GM19463 (cell line): Measurements from ENCODE around the gene ADAMTSL5.
"Not testable (repeated sequence)": the region's sequence is repeated elsewhere in the genome, so short reads cannot be mapped to it uniquely, and the experiment has no call there.

Source experiments
- ATAC-seq: cut with Tn5 transposase; IDR thresholded peaks from one replicate; pipeline ENCODE4 v1.9.1; 2021; ENCODE audit warnings: mild to moderate bottlenecking, moderate library complexity; ENCODE audit not compliant: unreplicated experiment

ADAMTSL5 gene, protein sequence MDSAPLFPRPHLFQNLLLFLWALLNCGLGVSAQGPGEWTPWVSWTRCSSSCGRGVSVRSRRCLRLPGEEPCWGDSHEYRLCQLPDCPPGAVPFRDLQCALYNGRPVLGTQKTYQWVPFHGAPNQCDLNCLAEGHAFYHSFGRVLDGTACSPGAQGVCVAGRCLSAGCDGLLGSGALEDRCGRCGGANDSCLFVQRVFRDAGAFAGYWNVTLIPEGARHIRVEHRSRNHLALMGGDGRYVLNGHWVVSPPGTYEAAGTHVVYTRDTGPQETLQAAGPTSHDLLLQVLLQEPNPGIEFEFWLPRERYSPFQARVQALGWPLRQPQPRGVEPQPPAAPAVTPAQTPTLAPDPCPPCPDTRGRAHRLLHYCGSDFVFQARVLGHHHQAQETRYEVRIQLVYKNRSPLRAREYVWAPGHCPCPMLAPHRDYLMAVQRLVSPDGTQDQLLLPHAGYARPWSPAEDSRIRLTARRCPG

DNA sequence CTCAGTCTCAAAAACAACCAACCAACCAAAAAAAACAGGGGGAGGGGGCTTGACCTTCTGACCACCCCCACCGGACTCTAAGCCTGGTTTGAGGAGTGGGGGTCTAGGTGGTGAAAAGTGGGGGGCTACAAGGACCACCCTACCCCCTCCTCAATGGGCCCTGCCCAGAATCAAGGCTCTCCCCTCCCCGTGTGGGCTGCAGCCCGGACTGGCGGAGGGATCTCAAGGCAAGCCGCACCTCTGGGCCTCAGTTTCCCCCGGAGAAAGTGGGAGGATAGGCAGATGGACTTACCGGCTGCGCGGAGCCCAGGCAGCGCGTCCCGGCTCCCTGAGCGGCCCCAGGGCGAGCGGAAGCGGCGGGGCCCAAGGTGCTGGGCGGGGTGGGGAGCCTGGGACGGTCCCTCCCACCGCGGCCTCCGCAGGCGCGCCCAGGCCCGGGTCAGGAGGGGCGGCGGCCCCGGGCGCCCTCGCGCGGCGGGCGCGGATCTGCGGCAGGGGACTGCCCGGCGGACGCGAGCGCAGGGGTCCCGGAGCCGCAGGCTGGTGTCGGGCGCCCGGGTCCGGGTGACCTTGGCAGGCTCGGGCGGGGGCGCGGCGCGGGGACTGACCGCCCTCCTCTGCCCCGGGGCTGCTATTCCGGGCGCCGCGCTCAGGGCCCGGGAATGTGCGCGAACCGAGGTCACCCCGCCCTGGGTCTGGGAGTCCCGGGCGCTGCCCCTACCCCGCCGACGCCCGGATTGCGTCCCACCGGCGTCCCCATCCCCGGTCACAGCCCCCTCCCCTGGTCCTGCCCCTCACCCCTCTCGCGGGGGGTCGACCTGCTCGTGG, at the start of gene ADAMTSL5:
Gene ADAMTSL5 (minus strand): TSS at position 349 of the 828 bp plus-strand sequence. CDS start 2,076 bp downstream, outside the sequence.
- ATAC-seq = no peak

DNA sequence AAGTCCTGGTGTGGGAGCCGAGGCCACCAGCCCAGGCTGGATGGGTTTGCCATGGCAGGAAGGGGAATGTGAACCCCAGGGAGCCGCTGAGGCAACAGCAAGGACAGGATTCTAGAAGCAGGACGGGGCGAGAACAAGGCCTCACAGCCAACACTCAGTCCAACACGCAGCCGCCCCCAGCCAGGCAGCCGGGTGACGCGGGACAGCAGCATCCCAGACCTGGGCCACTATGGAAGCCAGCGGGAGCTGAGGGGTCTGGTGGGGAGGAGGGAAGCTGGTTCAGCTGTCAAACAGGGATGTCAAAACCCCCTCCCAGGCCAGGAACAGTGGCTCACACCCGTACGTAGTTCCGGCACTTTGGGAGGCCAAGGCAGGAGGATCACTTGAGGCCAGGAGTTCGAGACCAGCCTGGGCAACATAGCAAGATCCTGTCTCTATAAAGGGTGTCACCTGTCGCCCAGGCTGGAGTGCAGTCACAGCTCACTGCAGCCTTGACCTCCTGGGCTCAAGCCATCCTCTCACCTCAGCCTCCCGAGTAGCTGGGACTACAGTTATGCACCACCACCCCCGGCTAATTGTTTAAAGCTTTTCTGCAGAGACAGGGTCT, 48.5 kb upstream of the ADAMTSL5 start:
- ATAC-seq = no peak

DNA sequence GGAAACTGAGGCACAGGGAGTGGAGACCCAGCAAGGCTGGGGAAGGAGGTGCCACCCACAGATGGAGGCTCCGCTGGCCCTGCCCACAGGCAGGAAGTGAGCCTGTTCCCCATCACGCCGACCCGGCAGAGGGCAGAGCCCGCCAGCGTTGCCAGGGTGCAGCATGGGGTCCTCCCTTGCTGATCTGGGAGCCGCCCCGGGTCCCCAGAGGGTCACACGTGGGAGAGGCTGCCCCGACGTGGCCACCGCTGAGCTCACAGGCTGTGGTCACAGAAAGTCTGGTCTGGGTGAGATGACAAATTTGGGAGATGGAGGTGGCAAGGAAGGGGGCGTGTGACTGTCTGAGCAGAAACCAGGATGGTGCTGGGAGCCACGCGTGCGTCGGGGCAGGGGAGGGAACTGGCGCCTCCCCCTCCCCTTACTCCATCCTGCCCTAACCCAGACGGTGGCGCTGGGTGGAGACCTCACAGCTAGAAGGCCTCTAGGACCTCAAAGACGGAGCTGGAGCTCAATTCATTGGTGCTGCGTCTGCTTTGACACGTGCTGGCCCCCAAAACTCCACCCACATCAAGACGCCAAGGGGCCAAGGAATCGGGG, 47.6 kb upstream of the ADAMTSL5 start:
- ATAC-seq = no peak

DNA sequence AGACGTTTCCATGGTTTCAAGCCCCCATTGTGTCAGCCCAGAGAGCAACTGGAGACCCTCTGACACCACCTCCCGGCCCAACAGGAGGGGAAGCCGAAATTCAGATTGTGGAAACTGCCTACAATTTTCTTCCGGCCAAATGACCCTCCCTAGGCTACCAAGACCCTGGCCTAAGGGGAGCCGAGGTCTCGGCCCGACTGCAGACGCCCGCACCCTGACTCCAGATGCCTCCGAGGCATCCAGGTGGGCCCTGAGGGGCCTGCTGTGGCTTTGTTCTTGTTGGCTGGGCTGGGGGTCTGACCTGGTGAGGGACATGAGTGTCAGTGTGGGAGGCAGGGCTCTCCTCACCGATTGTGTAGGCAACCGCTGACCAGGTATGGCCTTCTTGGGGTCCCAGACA, 45.7 kb upstream of the ADAMTSL5 start:
- no peak for ATAC-seq

DNA sequence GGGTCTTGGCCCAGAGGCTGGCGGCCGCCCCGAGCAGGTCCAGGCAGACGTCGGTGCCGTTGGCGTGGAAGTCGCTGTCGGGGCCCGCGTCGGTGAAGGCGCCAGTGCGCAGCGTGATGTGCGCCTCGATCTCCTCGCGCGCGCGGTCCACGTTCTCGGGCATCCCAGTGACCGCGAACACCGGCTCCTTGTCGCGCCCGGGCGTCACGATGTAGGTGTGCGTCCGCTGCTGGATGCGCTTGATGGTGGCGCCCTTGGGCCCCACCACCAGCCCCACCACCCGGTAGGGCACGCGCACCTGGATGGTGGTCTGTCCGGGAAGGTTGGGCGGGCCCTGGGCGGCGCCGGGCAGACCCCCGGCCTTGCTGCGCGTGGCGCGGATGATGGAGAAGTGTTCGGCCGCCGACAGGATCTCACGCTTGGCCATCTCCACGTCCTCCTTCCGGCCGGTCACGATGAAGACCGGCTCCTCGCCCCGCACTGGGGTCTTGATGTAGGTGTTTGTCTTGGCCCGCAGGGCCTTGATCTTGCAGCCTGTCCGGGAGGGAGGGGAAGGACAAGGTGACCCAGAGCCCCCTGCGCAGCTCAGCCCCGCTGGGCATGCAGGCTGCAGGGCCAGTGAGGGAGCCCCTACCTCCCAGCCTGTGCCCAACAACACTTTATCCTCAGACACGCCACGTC, 43.7 kb upstream of the ADAMTSL5 start:
- ATAC-seq = no peak

DNA sequence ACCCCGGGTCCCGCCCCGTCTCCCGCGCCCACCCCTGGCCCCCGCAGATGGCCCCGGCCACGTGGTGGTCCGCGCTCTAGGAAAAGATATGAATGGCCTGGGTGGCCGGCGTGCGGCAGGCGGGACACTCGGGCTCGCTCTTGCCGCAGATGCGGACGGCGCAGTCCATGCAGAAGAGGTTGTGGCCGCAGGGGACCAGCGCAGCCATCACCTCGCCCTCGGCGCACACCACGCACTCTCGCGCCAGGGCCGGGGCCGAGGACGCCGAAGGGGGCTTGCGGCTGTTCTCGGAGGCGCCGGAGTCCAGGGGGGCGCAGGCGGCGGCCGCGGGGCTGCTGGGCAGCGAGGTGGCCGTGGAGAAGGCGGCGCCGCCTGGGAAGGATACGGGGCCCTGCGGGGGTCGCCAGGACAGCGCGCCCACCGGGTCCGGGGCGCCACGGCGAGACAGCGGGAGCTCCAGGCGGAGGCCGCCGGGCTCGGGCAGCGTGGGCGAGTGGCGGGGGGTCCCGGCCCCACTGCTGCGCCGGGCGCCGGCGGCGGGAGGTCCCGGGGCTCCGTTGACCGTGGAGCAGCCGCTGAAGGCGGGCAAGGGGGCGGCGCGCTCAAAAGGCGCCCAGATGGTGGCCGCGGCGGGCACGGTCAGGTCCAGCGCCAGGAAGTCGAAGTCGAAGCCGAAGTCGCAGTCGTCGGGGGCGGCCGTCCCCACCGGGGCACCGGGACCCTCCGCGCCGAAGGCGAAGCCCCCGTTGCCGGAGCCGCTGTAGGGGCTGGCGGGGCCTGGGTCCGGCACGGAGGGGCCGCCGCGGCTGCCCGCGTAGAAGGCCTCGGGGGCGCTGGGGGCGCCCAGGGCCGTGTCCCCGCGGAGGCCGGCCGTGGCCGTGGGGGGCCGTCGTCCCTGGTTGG, 42.9 kb upstream of the ADAMTSL5 start:
- no peak for ATAC-seq

DNA sequence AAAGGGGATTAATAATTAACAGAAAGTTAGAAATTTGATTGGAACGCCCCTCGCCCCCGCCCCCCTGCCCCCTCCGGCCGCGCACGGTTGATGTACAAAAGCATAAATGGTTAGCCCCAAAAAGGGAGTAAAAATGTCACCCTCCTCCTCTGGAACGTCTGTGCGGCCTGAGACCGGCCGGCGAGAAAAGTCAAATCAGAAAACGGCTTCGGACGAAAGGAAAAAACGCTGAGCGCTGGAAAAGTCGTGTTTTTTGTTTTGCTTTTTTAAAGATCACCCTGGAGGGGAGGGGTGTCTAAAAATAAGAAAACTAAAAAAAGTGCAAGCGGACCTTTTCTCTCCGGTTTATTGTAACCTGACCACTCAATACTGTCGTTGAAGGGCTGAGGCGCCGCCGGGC, 42.1 kb upstream of the ADAMTSL5 start:
- no peak for ATAC-seq

DNA sequence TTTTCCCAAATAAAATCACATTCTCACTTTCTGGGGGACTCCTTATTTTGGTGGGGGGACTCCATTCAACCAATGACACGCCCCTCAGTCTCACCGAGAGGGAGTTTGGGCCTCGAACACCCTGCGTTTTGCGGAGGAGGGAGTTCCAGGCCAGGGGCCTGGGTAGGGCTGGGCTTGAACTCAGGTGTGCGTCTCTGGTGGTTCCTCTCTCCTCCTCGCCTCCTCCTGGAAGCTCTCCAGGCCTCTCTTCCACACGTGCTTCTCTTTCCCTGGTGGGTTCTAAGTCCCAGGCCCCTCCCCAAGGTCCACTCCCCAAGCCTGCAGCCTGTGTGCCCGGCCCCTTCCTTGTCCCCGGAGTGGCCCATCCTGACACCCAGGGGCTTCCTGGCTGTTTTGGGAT, 40.6 kb upstream of the ADAMTSL5 start:
- no peak for ATAC-seq

DNA sequence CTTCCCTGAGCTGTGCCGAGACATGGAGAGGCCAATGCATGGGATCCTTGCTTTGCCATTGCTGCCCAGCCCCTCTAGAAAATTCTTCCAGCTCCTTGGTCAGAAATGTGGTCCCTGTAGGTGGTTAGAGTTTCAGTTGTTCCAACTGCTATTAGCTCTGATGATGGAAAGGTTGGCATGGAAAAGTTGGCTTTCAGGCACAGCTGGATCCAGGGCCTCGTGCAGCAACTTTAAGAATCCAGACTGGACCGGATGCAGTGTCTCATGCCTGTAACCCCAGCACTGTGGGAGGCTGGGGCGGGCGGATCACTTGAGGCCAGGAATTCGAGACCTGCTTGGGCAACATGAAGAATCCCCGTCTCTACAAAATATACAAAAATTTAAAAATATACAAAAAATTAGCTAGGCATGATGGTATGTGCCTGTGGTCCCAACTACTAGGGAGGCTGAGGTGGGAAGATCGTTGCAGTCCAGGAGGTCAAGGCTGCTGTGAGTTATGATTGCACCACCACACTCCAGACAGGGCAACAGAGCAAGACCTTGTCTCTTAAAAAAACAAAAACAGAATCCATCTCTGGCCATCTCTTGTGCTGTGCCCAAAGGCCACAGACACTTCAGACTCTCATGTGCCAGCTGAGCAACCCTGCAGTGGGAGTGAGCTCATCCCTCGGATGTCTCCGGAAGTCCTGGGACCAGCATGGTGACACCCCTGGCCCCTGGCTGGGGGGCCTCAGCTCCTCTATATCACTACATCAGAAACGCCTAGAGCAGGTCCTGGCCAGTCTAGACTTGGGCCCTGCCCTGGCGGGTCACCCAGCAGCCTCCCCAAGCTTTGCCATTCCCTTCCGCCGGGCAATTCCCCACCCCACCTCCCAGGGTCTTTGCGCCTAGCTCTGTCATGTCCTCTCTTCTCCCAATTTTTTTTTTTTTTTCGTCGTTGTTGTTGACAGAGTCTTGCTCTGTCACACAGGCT, 38.5 kb upstream of the ADAMTSL5 start:
- ATAC-seq = no peak

DNA sequence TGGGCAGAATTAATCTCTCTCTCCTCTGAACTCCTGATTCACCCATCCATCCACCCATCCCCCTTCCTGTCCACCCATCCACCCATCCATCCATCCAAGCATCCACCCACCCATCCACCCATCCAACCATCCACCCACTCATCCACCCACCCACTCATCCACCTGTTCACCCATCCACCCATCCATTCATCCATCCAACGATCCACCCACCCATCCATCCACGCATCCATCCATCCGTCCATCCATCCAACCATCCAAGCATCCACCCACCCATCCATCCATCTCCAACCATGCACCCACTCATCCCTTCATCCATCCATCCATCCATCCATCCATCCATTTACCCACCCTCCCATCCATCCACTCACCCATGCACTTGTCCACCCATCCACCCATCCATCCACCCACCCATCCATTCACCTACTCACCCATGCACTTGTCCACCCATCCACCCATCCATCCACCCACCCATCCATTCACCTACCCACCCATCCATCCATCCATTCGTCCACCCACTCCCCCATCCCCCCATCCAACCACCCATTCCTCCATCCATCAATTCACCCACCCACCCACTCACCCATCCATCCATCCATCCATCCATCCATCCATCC, 36.6 kb upstream of the ADAMTSL5 start:
- no peak for ATAC-seq

DNA sequence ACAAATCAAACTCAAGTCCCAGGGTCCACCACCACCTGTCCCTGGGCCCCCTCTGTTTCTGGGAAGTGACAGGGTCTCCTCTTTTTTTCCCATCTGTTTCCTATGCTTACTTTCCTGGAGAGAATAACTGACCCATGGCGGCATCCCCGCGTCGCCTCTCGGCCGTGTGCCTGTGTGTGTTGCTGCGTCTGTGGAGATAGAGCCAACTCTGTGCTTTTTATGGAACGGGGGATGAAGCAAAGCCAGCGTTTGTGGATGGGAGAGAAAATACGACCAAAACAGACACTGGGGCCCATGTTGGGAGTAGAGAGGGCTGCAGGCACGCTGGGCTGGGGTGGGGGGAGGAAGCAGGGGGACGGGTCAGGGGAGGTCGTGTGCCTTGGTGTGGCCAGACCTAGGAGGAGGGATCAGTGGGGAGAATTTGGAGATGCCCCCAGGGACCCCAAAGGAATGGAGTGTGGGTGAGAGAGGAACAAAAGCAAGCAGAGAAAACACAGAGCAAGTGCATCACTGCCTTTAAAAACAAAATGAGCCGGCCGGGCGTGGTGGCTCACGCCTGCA, 27.6 kb upstream of the ADAMTSL5 start:
- no peak for ATAC-seq

DNA sequence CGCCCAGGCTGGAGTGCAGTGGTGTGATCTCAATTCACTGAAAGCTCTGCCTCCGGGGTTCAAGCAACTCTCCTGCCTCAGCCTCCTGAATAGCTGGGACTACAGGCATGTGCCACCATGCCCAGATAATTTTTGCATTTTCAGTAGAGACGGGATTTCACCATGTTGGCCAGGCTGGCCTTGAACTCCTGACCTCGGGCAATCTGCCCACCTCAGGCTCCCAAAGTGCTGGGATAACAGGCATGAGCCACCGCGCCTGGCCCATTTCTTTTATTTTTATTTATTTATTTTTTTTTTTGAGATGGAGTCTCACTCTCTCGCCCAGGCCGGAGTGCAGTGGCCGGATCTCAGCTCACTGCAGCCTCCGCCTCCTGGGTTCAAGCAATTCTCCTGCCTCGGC, 26.9 kb upstream of the ADAMTSL5 start:
- ATAC-seq = not testable (repeated sequence)

DNA sequence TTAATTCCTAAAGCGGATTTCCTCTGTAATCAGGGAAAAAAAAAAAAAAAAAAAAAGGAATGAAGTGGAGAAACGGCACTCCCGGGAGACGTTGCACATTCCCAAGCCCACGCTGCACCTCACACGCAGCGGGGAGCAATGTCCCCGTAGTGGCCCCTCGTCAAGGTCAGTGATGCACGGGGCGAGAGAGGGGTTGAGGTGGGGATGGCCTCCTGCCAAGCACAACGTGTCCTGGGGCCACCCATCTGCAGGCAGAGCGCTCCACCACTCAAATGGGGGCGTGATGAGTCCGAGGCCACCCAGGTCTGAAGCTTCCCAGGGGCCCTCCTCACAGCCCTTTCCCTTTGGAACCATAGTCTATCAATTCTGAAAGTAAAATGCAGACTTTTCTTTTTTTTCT, 26.2 kb upstream of the ADAMTSL5 start:
- no peak for ATAC-seq

DNA sequence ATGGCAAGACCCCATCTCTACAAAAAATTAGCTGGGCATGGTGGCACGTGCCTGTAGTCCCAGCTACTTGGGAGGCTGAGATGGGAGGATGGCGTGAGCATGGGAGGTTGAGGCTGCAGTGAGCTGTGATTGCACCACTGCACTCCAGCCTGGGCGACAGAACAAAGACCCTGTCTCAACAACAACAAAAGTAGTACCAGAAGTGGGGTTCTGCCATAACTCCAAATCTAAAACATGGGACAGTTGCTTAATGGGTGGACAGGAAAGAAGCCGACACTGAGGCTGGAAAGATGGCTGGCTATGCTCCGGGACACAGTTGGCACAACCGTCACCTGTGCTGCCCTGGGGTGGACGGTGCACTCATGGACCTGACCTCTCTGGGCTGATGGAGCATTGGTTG, 22.9 kb upstream of the ADAMTSL5 start:
- not testable (repeated sequence) for ATAC-seq

DNA sequence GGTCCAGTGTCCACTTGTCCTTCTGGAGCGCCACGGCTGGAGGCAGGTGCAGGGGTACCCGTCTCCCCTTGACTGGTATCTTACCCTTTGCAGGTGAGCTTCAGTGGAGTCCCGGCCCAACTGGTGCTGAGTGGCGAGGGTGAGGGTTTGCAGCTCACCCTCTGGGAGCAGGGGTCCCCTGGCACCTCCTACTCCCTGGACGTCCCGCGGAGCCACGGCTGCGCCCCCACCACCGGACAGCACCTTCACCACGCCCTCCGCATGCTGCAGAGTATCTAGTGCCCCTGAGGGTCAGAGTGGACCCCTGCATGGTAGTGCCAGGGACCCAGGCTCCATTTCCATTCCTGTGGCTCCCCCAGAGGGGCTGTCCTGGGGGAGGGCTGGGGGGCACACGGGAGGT, 22.2 kb upstream of the ADAMTSL5 start:
- no peak for ATAC-seq

DNA sequence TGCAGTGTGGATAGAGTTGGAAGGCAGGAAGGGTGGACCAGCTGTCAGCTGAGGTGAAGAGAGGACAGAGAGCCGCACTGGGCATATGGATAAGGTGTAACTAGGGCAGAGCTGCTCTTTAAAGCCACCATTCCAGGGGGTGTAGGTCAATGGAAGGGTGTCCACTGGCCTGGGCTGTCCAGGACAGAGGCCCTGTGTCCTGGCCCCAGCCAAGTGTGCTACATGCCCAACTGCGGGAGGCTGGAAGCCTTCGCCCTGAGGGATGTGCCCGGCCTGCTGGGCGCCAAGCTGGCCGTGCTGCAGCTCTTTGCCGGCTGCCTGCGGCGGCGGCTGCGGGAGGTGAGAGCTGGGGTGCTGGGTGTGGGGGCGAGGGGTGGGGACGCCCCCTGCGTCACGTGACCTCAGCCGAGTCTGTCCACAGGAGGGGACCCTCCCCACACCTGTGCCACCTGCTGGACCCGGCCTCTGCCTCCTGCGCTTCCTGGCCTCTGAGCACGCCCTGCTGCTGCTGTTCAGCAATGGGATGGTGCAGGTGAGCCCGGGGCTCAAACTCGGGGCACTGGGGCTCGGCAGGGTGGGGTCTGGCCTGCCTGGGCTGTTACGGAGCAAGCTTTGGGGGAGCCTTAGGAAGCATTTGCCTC, 20.8 kb upstream of the ADAMTSL5 start:
- ATAC-seq = no peak

DNA sequence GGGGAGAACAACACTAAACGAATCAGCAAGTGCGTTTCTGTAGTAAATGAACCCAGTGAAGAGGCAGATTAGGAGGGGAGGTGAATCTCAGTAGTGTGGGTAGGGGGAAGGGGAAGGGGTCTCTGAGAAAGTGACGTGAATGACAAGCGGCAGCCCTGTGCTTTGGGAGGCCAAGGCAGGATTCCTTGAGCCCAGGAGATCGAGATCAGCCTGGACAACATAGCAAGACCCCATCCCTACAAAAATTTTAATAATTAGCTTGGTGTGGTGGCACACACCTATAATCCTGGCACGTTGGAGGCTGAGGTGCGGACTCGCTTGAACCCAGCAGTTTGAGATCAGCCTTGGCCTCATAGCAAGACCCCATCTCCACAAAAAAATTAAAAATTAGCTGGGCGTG, 19.2 kb upstream of the ADAMTSL5 start:
- no peak for ATAC-seq
